ENCODE results near the gene LAMB4.

The LAMB4 gene

DNA sequence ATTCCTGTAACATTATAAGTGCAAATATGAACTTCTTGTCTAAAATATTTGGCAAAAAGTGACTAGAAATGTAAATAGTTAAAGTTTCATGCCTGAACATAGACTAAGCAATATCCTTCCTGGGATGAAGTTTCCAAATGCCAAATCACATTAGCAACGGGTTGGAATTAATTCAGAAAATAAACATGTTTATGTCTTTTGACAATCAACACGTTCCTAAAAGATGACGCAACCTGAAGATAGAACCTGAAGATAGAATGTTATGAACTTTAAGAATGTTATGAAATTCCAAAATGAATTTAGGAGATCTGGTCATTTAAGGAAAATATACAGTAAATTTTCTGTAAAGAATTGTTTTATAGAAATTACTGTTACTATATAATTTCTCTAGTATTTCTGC is 9.2 kb downstream of the LAMB4 start:
- Histone ChIP-seq H3K36me3 (ENCODE audit: control insufficient read depth, low read length) (no peaks in the 10 kb centered on the region), H3K9me3 (ENCODE audit: control insufficient read depth, insufficient read depth, low read length) (no peaks in the 10 kb centered on the region), H3F3A (ENCODE audit: control insufficient read depth, insufficient read depth) (no peaks in the 10 kb centered on the region), H3K4me2 (ENCODE audit: low read length) (no peak overlapping the region), H3K27ac (ENCODE audit: low read depth, low read length) (no peak overlapping the region), H3K79me2 (ENCODE audit: control insufficient read depth, low read length) (no peaks in the 10 kb centered on the region), H3K27me3 (ENCODE audit: control insufficient read depth, low read length) (peaks cover 11% of the 10 kb centered on the region), H4K20me1 (ENCODE audit: control insufficient read depth, insufficient read depth, low read depth, low read length) (no peaks in the 10 kb centered on the region), H3K9me2 (replicated peaks; ENCODE audit: control insufficient read depth, low read length) (no peaks in the 10 kb centered on the region), H3K4me3 (ENCODE audit: low read length) (no peak overlapping the region), H3K4me1 (ENCODE audit: control insufficient read depth, low read length) (no peaks in the 10 kb centered on the region)
- TF ChIP-seq CTCF (IDR thresholded peaks at IDR 0.05; ENCODE audit: low read depth, low read length, poor library complexity, severe bottlenecking) (no peak), EZH2phosphoT487 (IDR thresholded peaks at IDR 0.05; ENCODE audit: borderline replicate concordance, low read length) (no peak)

GRCh38 chr7:108120196-108120595 is 10.0 kb downstream of the LAMB4 start:
- no peak for TF ChIP-seq CTCF (IDR thresholded peaks at IDR 0.05; ENCODE audit: low read depth, low read length, poor library complexity, severe bottlenecking)
- no peak for TF ChIP-seq EZH2phosphoT487 (IDR thresholded peaks at IDR 0.05; ENCODE audit: borderline replicate concordance, low read length)
- Histone ChIP-seq H3K36me3 (ENCODE audit: control insufficient read depth, low read length) (no peaks in the 10 kb centered on the region), H3K79me2 (ENCODE audit: control insufficient read depth, low read length) (no peaks in the 10 kb centered on the region), H3K9me2 (replicated peaks; ENCODE audit: control insufficient read depth, low read length) (no peaks in the 10 kb centered on the region), H4K20me1 (ENCODE audit: control insufficient read depth, insufficient read depth, low read depth, low read length) (no peaks in the 10 kb centered on the region), H3K9me3 (ENCODE audit: control insufficient read depth, insufficient read depth, low read length) (no peaks in the 10 kb centered on the region), H3K27ac (ENCODE audit: low read depth, low read length) (no peak overlapping the region), H3K4me2 (ENCODE audit: low read length) (no peak overlapping the region), H3F3A (ENCODE audit: control insufficient read depth, insufficient read depth) (no peaks in the 10 kb centered on the region), H3K27me3 (ENCODE audit: control insufficient read depth, low read length) (peaks cover 11% of the 10 kb centered on the region), H3K4me1 (ENCODE audit: control insufficient read depth, low read length) (no peaks in the 10 kb centered on the region), H3K4me3 (ENCODE audit: low read length) (no peak overlapping the region)

GRCh38 chr7:108118959-108119358 is 11.2 kb downstream of the LAMB4 start:
- H3K79me2 ChIP-seq (ENCODE audit: control insufficient read depth, low read length) = no peaks in the 10 kb centered on the region
- H3K4me2 ChIP-seq (ENCODE audit: low read length) = no peak overlapping the region
- no peaks in the 10 kb centered on the region for H3K9me2 ChIP-seq (replicated peaks; ENCODE audit: control insufficient read depth, low read length)
- TF ChIP-seq CTCF (IDR thresholded peaks at IDR 0.05; ENCODE audit: low read depth, low read length, poor library complexity, severe bottlenecking) (no peak), EZH2phosphoT487 (IDR thresholded peaks at IDR 0.05; ENCODE audit: borderline replicate concordance, low read length) (no peak)
- H3K27ac ChIP-seq (ENCODE audit: low read depth, low read length) = no peak overlapping the region
- H4K20me1 ChIP-seq (ENCODE audit: control insufficient read depth, insufficient read depth, low read depth, low read length) = no peaks in the 10 kb centered on the region
- H3K9me3 ChIP-seq (ENCODE audit: control insufficient read depth, insufficient read depth, low read length) = no peaks in the 10 kb centered on the region
- H3K4me3 ChIP-seq (ENCODE audit: low read length) = no peak overlapping the region
- H3K27me3 ChIP-seq (ENCODE audit: control insufficient read depth, low read length) = peaks cover 11% of the 10 kb centered on the region
- no peaks in the 10 kb centered on the region for H3K36me3 ChIP-seq (ENCODE audit: control insufficient read depth, low read length)
- no peaks in the 10 kb centered on the region for H3K4me1 ChIP-seq (ENCODE audit: control insufficient read depth, low read length)
- H3F3A ChIP-seq (ENCODE audit: control insufficient read depth, insufficient read depth) = no peaks in the 10 kb centered on the region
